ENCODE results near the gene ALOX5. TPM values are rescaled to one million over a fixed set of nuclear protein-coding genes. Genes with fewer than 3 reads are reported as not detected.

The ALOX5 gene
- total RNA-seq, 4 donors from 2014 or later = 14.2 to 48.5 (median 21.2) TPM

GRCh38 chr10:45441239-45442190, 67.5 kb downstream of the ALOX5 start:
- H3K4me3 ChIP-seq = no peak overlapping the region
- H3K36me3 ChIP-seq = no peaks in the 10 kb centered on the region
- intact Hi-C loops (cut with DNase I) = no loop called here
- H3K9me3 ChIP-seq = no peaks in the 10 kb centered on the region
- no peak overlapping the region for H3K27ac ChIP-seq (replicated peaks in 1 of 4)
- TF ChIP-seq CTCF (IDR thresholded peaks at IDR 0.05) (no peak), POLR2A (IDR thresholded peaks at IDR 0.05; ENCODE audit: low read depth) (no peak), POLR2AphosphoS5 (IDR thresholded peaks at IDR 0.05) (no peak), EP300 (IDR thresholded peaks at IDR 0.05) (no peak)
- no peak for DNase-seq (ENCODE audit: extremely low spot score)
- WGBS = 82% methylated on average over 7 of the region's 13 CpGs
- peaks cover 0 to 42% (median 0%) of the 10 kb centered on the region in 4 donors for H3K27me3 ChIP-seq
- no peaks in the 10 kb centered on the region for H3K4me1 ChIP-seq

DNA sequence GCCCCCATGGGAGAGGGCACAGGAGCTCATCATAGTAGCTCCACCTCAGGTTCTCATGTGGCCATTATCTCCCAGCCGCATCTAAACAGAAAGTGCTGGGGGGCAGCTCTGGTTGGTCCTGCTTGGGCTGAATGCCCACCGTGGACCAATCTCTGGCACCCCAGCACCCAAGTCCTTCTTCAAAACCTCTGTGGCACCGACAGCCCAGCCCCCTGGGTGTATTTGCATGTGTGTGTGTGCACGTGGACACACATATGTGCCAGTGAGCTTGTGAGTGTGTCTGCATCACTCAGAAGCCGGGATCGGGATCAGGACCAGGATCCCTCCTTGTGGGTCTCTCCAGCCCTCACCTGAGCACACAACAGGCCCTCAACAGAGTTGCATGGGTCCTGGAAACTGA, 68.2 kb downstream of the ALOX5 start:
- 94% methylated on average over 3 of the region's 6 CpGs for WGBS
- intact Hi-C loops (cut with DNase I) = no loop called here
- H3K27me3 ChIP-seq = peaks cover 0 to 42% (median 0%) of the 10 kb centered on the region in 4 donors
- TF ChIP-seq POLR2A (IDR thresholded peaks at IDR 0.05; ENCODE audit: low read depth) (no peak), POLR2AphosphoS5 (IDR thresholded peaks at IDR 0.05) (no peak), EP300 (IDR thresholded peaks at IDR 0.05) (no peak), CTCF (IDR thresholded peaks at IDR 0.05) (no peak)
- no peak overlapping the region for H3K4me3 ChIP-seq
- H3K27ac ChIP-seq (replicated peaks in 1 of 4) = no peak overlapping the region
- H3K4me1 ChIP-seq = no peaks in the 10 kb centered on the region
- no peaks in the 10 kb centered on the region for H3K9me3 ChIP-seq
- no peaks in the 10 kb centered on the region for H3K36me3 ChIP-seq
- no peak for DNase-seq (ENCODE audit: extremely low spot score)

DNA sequence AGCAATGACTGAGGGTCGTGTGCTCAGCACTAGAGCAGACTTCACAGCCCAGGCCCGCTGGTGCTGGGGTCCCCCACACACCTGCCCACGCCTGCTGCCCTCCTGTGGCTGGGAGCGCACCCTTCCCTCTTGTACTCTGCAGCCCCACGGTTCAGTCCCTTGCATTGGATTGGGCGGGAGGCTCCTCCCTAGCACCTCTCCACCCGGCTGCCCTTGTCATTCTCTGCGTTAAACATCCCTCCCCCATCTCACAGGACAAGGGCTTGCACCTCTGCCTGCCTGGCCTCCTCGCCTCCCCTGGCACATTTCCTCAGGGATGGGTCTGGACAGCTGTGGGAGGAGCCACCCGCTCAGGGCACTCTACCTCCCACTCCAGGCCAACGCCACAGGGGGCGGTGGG, 68.6 kb downstream of the ALOX5 start:
- no peak overlapping the region for H3K27ac ChIP-seq (replicated peaks in 1 of 4)
- peaks cover 0 to 42% (median 0%) of the 10 kb centered on the region in 4 donors for H3K27me3 ChIP-seq
- no peaks in the 10 kb centered on the region for H3K4me1 ChIP-seq
- no peaks in the 10 kb centered on the region for H3K36me3 ChIP-seq
- TF ChIP-seq POLR2A (IDR thresholded peaks at IDR 0.05; ENCODE audit: low read depth) (no peak), CTCF (IDR thresholded peaks at IDR 0.05) (no peak), POLR2AphosphoS5 (IDR thresholded peaks at IDR 0.05) (no peak)
- DNase-seq (ENCODE audit: extremely low spot score) = no peak
- H3K4me3 ChIP-seq = no peak overlapping the region
- H3K9me3 ChIP-seq = no peaks in the 10 kb centered on the region
- 71% methylated on average over 7 of the region's 12 CpGs for WGBS
- intact Hi-C loops (cut with DNase I) = no loop called here

DNA sequence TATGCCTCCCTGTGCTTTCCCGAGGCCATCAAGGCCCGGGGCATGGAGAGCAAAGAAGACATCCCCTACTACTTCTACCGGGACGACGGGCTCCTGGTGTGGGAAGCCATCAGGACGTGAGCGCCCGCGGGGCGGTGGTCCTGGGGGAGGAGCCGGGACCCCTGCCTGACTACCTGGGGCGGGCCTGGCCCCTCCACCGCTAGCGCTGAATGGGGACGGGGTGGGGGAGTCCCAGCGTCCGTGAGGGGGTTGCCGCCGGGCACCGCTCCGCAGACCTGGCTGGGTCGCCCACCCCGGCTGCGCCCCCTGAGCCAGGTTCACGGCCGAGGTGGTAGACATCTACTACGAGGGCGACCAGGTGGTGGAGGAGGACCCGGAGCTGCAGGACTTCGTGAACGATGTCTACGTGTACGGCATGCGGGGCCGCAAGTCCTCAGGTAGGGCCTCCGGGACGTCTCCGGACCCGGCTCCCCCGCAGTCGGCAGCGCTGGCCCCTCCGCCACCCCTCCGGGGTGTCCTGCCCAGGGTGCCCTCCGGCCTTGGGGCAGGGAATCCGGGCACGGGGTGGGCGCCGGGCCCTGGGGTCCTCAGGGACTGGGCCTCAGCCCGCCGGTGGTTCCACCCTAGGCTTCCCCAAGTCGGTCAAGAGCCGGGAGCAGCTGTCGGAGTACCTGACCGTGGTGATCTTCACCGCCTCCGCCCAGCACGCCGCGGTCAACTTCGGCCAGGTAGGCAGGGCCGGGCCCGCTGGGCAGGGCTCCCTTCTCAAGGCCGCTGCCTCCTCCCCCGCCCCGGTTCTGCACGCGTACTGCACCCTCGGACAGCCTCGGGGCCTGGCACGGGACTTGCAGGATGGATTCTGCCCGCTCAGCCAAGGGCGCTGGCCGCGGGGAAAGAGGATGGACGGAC, 69.3 kb downstream of the ALOX5 start:
- intact Hi-C loops (cut with DNase I) = no loop called here
- Histone ChIP-seq H3K36me3 (no peaks in the 10 kb centered on the region), H3K27ac (replicated peaks in 1 of 4) (no peak overlapping the region), H3K4me1 (no peaks in the 10 kb centered on the region), H3K4me3 (no peak overlapping the region), H3K27me3 (peaks cover 0 to 40% (median 0%) of the 10 kb centered on the region in 4 donors), H3K9me3 (no peaks in the 10 kb centered on the region)
- no peak for DNase-seq (ENCODE audit: extremely low spot score)
- WGBS = 96% methylated on average over 23 of the region's 76 CpGs
- TF ChIP-seq POLR2A (IDR thresholded peaks at IDR 0.05; ENCODE audit: low read depth) = no peak
- TF ChIP-seq EP300 (IDR thresholded peaks at IDR 0.05) = no peak
- TF ChIP-seq POLR2AphosphoS5 (IDR thresholded peaks at IDR 0.05) = no peak
- TF ChIP-seq CTCF (IDR thresholded peaks at IDR 0.05) = no peak
